Measurements from ENCODE around the gene ZNF609.

- TF ChIP-seq CTCF (IDR thresholded peaks at IDR 0.05; ENCODE audit: poor library complexity, severe bottlenecking): no peak
- TF ChIP-seq REST (IDR thresholded peaks at IDR 0.05; ENCODE audit: borderline replicate concordance): no peak
- no peak for TF ChIP-seq EZH2 (IDR thresholded peaks at IDR 0.05; ENCODE audit: borderline replicate concordance, insufficient read depth, low read length, poor library complexity, severe bottlenecking)
- no peak for TF ChIP-seq POLR2AphosphoS5 (IDR thresholded peaks at IDR 0.05)
- no peak for TF ChIP-seq TAF1 (IDR thresholded peaks at IDR 0.05; ENCODE audit: low read depth)
- no peak for TF ChIP-seq EP300 (conservative IDR thresholded peaks at IDR 0.05; ENCODE audit: poor library complexity, severe bottlenecking)
- no peak for TF ChIP-seq SMC3 (conservative IDR thresholded peaks at IDR 0.05; ENCODE audit: poor library complexity)
- TF ChIP-seq RAD21 (conservative IDR thresholded peaks at IDR 0.05): no peak
Measured at GRCh38 chr15:64604319-64604718, 143.9 kb downstream of the ZNF609 start.

Data from neural cell (in vitro differentiated cells).